ENCODE data around the gene SMARCAL1.

DNA sequence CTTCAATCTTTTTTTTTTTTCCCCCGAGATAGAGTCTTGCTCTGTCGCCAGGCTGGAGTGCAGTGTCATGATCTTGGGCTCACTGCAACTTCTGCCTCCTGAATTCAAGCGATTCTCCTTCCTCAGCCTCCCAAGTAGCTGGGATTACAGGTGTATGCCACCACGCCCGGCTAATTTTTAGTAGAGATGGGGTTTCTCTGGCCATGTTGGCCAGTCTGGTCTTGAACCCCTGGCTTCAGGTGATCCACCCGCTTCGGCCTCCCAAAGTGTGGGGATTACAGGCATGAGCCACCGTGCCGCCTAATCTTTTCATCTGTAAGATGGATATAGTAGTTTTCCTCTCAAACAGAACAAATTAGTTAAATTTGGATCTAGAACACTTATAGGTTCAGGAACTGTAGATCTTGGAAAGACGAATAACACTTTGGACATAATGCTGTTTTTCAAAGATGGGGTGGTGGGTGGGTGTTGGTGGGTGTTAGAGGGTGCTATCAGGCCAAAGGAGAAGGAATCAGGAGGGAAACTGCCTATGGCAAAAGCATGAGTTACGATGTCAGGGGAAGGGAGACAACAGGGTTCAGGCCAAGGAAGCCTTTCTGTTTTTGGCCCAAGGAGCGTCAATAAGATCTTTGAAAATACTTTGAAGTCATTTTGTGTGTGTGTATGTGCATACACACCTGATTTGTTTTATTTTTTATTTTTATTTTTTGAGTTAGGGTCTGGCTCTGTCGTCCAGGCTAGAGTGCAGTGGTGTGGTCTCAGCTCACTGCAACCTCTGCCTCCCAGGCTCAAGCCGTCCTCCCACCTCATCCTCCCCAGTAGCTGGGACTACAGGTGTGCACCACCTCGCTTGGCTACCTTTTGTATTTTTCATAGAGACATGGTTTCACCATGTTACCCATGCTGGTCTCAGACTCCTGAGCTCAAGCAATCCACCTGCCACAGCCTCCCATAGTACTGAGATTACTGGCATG is 93.1 kb downstream of the SMARCAL1 start:
- TF ChIP-seq SIN3A (IDR thresholded peaks at IDR 0.05; ENCODE audit: borderline replicate concordance, insufficient read depth, low read depth, low read length): no peak
- TF ChIP-seq, protein P1, sequence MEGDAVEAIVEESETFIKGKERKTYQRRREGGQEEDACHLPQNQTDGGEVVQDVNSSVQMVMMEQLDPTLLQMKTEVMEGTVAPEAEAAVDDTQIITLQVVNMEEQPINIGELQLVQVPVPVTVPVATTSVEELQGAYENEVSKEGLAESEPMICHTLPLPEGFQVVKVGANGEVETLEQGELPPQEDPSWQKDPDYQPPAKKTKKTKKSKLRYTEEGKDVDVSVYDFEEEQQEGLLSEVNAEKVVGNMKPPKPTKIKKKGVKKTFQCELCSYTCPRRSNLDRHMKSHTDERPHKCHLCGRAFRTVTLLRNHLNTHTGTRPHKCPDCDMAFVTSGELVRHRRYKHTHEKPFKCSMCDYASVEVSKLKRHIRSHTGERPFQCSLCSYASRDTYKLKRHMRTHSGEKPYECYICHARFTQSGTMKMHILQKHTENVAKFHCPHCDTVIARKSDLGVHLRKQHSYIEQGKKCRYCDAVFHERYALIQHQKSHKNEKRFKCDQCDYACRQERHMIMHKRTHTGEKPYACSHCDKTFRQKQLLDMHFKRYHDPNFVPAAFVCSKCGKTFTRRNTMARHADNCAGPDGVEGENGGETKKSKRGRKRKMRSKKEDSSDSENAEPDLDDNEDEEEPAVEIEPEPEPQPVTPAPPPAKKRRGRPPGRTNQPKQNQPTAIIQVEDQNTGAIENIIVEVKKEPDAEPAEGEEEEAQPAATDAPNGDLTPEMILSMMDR (IDR thresholded peaks at IDR 0.05): no peak
- TF ChIP-seq TCF7L2 (IDR thresholded peaks at IDR 0.05; ENCODE audit: low read depth, low read length): no peak
